UCSD-AML1 (cell line): Measurements from ENCODE around the gene NUP62.
"Not testable (repeated sequence)": the region's sequence is repeated elsewhere in the genome, so short reads cannot be mapped to it uniquely, and the experiment has no call there.

Experiments used
- DNase-seq: peaks from one replicate; lab custom pipeline; 2025; ENCODE audit not compliant: unreplicated experiment; lab: John Stamatoyannopoulos, UW

The NUP62 gene

GRCh38 chr19:49929121-49929610, at the start of gene NUP62, which contains the start of gene ATF5:
Gene NUP62, minus strand, starts transcription at chr19:49929504. Its CDS starts 19,697 bp downstream, at chr19:49909807.
Gene ATF5, plus strand, starts transcription at chr19:49929205. Its CDS starts 1,646 bp downstream, at chr19:49930851.
- DNase-seq: peak; percentile 93

- no peak for DNase-seq
Observed at GRCh38 chr19:49978324-49978723, 49.0 kb upstream of the NUP62 start.

GRCh38 chr19:49977881-49978280, 48.6 kb upstream of the NUP62 start:
- DNase-seq: no peak

GRCh38 chr19:49977076-49977475, 47.8 kb upstream of the NUP62 start:
- no peak for DNase-seq

GRCh38 chr19:49976496-49976895, 47.2 kb upstream of the NUP62 start:
- DNase-seq: no peak

GRCh38 chr19:49975051-49975450, 45.7 kb upstream of the NUP62 start:
- DNase-seq: no peak

- DNase-seq: peak; percentile 41
Observed at GRCh38 chr19:49973987-49974386, 44.7 kb upstream of the NUP62 start.

GRCh38 chr19:49972841-49973240, 43.5 kb upstream of the NUP62 start:
- DNase-seq: no peak

- no peak for DNase-seq
Observed at GRCh38 chr19:49971991-49972411, 42.7 kb upstream of the NUP62 start.

- DNase-seq: peak; percentile 60
Observed at GRCh38 chr19:49969355-49969754, 40.1 kb upstream of the NUP62 start.

GRCh38 chr19:49968279-49968922, 39.1 kb upstream of the NUP62 start:
- DNase-seq: no peak

GRCh38 chr19:49960980-49961379, 31.7 kb upstream of the NUP62 start, which contains the start of gene SIGLEC11:
Gene SIGLEC11, minus strand, starts transcription at chr19:49961172. Its CDS starts 91 bp downstream, at chr19:49961081.
- not testable (repeated sequence) for DNase-seq

- DNase-seq: not testable (repeated sequence)
Observed at GRCh38 chr19:49959892-49960291, 30.6 kb upstream of the NUP62 start.

- DNase-seq: not testable (repeated sequence)
Observed at GRCh38 chr19:49958596-49958995, 29.3 kb upstream of the NUP62 start.

GRCh38 chr19:49958144-49958543, 28.8 kb upstream of the NUP62 start:
- not testable (repeated sequence) for DNase-seq

- no peak for DNase-seq
Observed at GRCh38 chr19:49957262-49957915, 28.1 kb upstream of the NUP62 start.

- no peak for DNase-seq
Observed at GRCh38 chr19:49956115-49956495, 26.8 kb upstream of the NUP62 start.

- DNase-seq: no peak
Observed at GRCh38 chr19:49954933-49955332, 25.6 kb upstream of the NUP62 start.

- peak; percentile 46 for DNase-seq
Observed at GRCh38 chr19:49954092-49954829, 25.0 kb upstream of the NUP62 start.

- DNase-seq: peak; percentile 43
Observed at GRCh38 chr19:49953416-49953815, 24.1 kb upstream of the NUP62 start.

GRCh38 chr19:49952906-49953305, 23.6 kb upstream of the NUP62 start:
- no peak for DNase-seq

- DNase-seq: no peak
Observed at GRCh38 chr19:49952479-49952836, 23.2 kb upstream of the NUP62 start.
